Calu3 (cell line): ENCODE results near the gene GOLIM4. TPM values are rescaled to one million over a fixed set of nuclear protein-coding genes. Genes with fewer than 3 reads are reported as not detected.

Experiments used
- BruUV-seq: library from RNA; stranded (reverse); fragments of 400-500 nt; replicated peaks from 2 replicates; lab custom pipeline; 2021; lab: Mats Ljungman, UMichigan
- CTCF ChIA-PET: fragments of 300-600 bp; sonication (Branson Sonifier 250); formaldehyde crosslinking; loops from one replicate; lab custom pipeline; 2022; ENCODE audit warnings: antibody characterized with exemption; lab: Charles Lee
- DNase-seq: peaks from one replicate; pipeline ENCODE4 v3.0.0; 2022
- H3K27ac Mint-ChIP-seq: one replicate; pipeline ENCODE4 v1.8.0; 2022; ENCODE audit warnings: mixed read lengths; ENCODE audit not compliant: unreplicated experiment
- H3K27me3 Mint-ChIP-seq: one replicate; pipeline ENCODE4 v1.8.0; 2022; ENCODE audit warnings: mixed read lengths; ENCODE audit not compliant: unreplicated experiment
- H3K36me3 Mint-ChIP-seq: one replicate; pipeline ENCODE4 v1.8.0; 2022; ENCODE audit warnings: mild to moderate bottlenecking, moderate library complexity, mixed read lengths; ENCODE audit not compliant: insufficient read depth, unreplicated experiment
- H3K4me1 Mint-ChIP-seq: one replicate; pipeline ENCODE4 v1.8.0; 2022; ENCODE audit warnings: mild to moderate bottlenecking, low read depth, mixed read lengths; ENCODE audit not compliant: unreplicated experiment
- H3K4me3 Mint-ChIP-seq: one replicate; pipeline ENCODE4 v1.8.0; 2022; ENCODE audit warnings: mild to moderate bottlenecking, low read depth, moderate library complexity, mixed read lengths; ENCODE audit not compliant: unreplicated experiment
- H3K9me3 Mint-ChIP-seq: one replicate; pipeline ENCODE4 v1.8.0; 2022; ENCODE audit warnings: low read depth, mixed read lengths; ENCODE audit not compliant: unreplicated experiment
- intact Hi-C: fragments of 100-400 bp; cut with micrococcal nuclease; formaldehyde crosslinking; loops from one replicate; pipeline ENCODE4 v1.10.0; 2022; ENCODE audit not compliant: unreplicated experiment
- total RNA-seq: library from RNA; stranded (reverse); gene quantifications from 2 replicates; pipeline ENCODE4 v1.2.3, GENCODE V29; 2022
- TF ChIP-seq, protein P1 (sequence below): fragments of 200-600 bp; IDR thresholded peaks from one replicate; pipeline ENCODE4 v1.8.0; 2022; ENCODE audit warnings: antibody characterized with exemption; ENCODE audit not compliant: unreplicated experiment

GOLIM4 gene
- total RNA-seq, 1 experiment from 2014 or later, result 53.8 TPM

DNA sequence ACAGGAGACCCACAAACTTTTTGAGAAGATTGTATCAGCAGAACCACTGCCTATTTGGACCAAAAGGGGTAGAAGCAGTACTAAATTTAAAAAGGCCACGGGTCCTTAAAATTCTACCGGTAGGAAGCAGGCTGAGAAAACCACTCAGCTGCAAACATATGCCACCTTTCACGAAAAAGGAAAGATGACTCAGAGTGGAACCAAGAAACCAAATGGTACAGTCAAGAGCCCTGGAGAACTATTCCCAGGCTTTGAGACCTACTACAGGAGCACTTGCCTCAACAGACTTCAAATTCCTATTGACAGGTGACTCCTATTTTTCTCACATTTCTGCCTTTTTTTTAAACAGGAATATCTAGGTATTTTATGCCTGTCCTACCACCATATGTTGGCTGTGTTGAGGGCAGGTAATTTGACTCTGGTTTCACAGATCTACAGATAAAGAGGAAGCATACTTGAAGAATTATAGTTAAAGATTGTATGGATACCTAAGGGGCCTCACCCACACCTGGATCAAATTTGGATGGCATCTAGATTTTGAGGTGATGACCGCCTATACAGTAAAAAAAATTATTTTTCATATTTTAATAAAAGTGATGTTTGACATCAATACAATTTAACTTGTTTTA, 10.1 kb downstream of the GOLIM4 start:
- peaks cover 26% of the 10 kb centered on the region for H3K4me1 Mint-ChIP-seq
- no peak for DNase-seq

GRCh38 chr3:168083906-168084305, 11.8 kb downstream of the GOLIM4 start:
- H3K36me3 Mint-ChIP-seq, result no peaks in the 10 kb centered on the region
- no TSS peak for BruUV-seq
- H3K4me3 Mint-ChIP-seq, result no peak overlapping the region
- peaks cover 9% of the 10 kb centered on the region for H3K4me1 Mint-ChIP-seq
- H3K27me3 Mint-ChIP-seq, result no peaks in the 10 kb centered on the region
- no peaks in the 10 kb centered on the region for H3K9me3 Mint-ChIP-seq
- no peak overlapping the region for H3K27ac Mint-ChIP-seq
- DNase-seq, result no peak
- CTCF ChIA-PET, result no interaction called here
- intact Hi-C loops, result no loop called here
- TF ChIP-seq, protein P1, sequence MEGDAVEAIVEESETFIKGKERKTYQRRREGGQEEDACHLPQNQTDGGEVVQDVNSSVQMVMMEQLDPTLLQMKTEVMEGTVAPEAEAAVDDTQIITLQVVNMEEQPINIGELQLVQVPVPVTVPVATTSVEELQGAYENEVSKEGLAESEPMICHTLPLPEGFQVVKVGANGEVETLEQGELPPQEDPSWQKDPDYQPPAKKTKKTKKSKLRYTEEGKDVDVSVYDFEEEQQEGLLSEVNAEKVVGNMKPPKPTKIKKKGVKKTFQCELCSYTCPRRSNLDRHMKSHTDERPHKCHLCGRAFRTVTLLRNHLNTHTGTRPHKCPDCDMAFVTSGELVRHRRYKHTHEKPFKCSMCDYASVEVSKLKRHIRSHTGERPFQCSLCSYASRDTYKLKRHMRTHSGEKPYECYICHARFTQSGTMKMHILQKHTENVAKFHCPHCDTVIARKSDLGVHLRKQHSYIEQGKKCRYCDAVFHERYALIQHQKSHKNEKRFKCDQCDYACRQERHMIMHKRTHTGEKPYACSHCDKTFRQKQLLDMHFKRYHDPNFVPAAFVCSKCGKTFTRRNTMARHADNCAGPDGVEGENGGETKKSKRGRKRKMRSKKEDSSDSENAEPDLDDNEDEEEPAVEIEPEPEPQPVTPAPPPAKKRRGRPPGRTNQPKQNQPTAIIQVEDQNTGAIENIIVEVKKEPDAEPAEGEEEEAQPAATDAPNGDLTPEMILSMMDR, result no peak

More for the DNA sequence above, 10.1 kb downstream of the GOLIM4 start:
- no peaks in the 10 kb centered on the region for H3K36me3 Mint-ChIP-seq
- intact Hi-C loops, result no loop called here
- CTCF ChIA-PET, result no interaction called here
- BruUV-seq, result no TSS peak
- no peak overlapping the region for H3K4me3 Mint-ChIP-seq
- no peak overlapping the region for H3K27ac Mint-ChIP-seq
- H3K27me3 Mint-ChIP-seq, result no peaks in the 10 kb centered on the region
- TF ChIP-seq, protein P1, result no peak
- no peaks in the 10 kb centered on the region for H3K9me3 Mint-ChIP-seq

DNA sequence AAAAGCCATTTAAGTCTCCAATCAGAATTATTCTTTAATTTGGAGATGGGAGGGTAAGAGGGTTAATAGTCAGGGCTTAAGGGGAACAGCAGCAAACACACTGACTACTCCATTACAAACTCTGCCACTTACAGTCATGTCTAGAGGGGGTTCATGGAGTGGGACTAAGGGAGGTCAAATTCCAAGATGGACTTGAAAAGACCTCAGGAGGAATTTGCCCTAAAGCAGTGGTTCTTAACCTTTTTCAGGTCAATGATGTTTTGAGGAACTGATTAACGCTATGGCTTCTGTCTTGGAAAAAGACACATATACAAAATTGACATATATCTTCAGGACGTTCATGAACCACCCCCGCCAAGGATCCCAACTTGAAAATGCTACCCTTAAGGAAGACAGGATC, 13.9 kb downstream of the GOLIM4 start:
- no peak overlapping the region for H3K27ac Mint-ChIP-seq
- H3K9me3 Mint-ChIP-seq, result no peaks in the 10 kb centered on the region
- no peak overlapping the region for H3K4me3 Mint-ChIP-seq
- no peaks in the 10 kb centered on the region for H3K27me3 Mint-ChIP-seq
- intact Hi-C loops, result no loop called here
- no peak for DNase-seq
- H3K4me1 Mint-ChIP-seq, result no peaks in the 10 kb centered on the region
- no peaks in the 10 kb centered on the region for H3K36me3 Mint-ChIP-seq
- TF ChIP-seq, protein P1, result no peak
- BruUV-seq, result no TSS peak
- CTCF ChIA-PET, result no interaction called here

- Mint-ChIP-seq H3K4me3 (no peak overlapping the region), H3K9me3 (no peaks in the 10 kb centered on the region), H3K27ac (no peak overlapping the region), H3K4me1 (no peaks in the 10 kb centered on the region), H3K36me3 (no peaks in the 10 kb centered on the region), H3K27me3 (no peaks in the 10 kb centered on the region)
- CTCF ChIA-PET, result no interaction called here
- BruUV-seq, result no TSS peak
- intact Hi-C loops, result no loop called here
- DNase-seq, result no peak
- TF ChIP-seq, protein P1, result no peak
These were observed 14.5 kb downstream of the GOLIM4 start for GRCh38 chr3:168081171-168081771.
